Hematopoietic multipotent progenitor cell treated with erythropoietin and hydrocortisone succinate and interleukin-3 and kit ligand, for 6 days (in vitro differentiated cells): ENCODE measurements around the gene STN1.

ENCODE experiments used
- DNase-seq: peaks from one replicate; pipeline ENCODE4 v3.0.0-alpha.2; 2015

The STN1 gene

DNA sequence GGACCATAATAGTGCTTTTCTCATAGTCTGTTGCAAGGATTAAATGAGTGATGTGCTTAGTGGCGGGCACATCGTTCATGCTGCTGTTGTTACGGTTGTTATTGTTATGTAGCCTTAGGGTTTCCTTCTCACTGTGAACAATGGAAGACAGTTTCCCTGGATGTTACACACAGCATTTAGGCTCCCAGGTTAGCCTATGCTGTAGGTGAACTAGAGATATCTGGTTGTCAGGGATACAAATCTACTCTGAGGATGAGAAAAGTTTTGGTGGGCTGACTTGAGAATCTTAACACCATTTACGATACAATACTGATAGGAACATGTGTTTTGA is 77.3 kb downstream of the STN1 start:
- no peak for DNase-seq

DNA sequence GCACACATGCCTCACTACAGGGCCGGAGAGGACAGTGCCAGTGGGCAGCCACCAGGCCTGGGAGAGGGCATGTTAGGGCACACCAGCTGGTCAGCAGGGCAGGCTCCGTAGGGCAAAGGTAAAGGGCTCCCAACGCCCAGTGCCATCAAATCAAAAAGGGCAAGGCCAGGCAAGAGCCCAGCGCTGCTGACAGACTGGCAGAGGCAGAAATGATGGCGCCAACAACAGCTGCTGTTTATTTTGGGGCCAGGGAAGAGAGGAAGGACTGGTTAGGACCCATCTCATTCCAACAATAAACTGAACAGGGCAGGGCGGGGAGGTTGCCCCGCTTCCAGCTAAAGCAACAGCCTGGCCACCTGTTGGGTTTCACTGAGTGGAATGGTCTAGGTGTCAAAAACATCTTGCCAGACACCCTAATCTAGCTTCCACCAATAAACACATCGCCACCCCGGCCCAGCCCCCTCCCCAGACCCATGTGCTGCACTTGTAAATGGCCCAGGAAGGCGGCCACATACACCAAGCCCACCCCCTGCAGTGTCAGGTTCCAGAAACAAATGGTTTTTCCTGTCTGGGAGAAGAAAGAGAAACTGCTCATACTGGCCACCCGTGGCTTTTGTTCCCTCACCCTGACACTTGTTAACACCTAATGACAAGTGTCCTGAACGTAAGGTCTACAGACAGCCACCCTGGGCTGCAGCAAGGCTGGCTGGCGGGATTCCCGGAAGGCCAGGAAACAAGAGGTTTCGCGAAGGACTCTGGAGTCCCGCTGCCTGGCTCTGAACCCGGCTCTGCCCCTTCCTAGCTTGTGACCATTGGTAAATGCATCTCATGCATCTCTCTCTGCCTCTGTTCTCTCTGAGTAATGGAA is 77.9 kb downstream of the STN1 start:
- no peak for DNase-seq

DNA sequence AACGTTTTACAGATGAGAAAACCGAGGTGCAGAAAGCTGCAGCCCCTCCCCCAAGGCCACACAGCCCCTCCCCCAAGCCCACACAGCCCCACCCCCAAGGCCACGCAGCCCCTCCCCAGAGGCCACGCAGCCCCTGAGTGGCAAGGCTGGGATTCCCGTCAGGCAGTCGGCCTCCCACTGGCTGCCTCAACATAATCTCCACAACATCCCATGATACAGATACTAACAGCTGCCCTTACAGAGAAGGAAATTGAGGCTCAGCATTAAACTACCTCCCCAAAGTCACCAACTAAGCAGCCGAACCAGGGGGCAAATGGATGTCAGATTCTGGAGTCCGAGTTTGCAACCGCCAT is 78.5 kb downstream of the STN1 start:
- no peak for DNase-seq

DNA sequence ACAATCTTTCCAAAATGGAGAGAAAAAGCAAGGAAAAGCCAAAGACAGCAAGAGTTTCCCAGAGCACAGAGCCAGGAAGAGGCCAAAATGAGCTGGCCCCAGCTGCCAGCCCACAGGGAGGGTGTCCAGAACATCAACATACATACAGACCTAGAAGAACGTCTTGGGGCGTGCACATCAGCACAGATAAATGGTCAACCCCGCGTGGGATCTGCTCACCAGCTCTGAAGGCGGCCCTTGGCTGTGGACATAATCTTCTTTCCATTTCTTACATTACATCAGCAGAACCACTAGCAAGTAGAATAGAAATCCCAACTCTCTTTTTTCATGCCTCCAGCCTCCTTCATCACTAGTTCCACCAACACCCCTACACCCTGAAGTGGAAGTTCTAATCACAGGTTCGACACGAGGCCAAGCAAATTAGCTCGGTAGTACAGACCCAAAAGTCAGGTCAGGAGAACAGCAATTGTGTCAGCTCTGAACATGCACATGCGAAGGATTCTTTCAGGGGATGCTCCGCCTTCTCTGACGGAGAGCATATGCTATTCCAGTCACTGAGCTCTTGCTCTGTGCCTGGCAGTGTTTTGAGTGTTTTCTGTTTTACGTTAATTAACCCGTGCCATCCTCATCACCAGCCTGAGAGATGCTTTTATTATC is 79.0 kb downstream of the STN1 start:
- DNase-seq, result no peak

- DNase-seq, result no peak
Observed at GRCh38 chr10:103838070-103838395, 80.0 kb downstream of the STN1 start.

DNA sequence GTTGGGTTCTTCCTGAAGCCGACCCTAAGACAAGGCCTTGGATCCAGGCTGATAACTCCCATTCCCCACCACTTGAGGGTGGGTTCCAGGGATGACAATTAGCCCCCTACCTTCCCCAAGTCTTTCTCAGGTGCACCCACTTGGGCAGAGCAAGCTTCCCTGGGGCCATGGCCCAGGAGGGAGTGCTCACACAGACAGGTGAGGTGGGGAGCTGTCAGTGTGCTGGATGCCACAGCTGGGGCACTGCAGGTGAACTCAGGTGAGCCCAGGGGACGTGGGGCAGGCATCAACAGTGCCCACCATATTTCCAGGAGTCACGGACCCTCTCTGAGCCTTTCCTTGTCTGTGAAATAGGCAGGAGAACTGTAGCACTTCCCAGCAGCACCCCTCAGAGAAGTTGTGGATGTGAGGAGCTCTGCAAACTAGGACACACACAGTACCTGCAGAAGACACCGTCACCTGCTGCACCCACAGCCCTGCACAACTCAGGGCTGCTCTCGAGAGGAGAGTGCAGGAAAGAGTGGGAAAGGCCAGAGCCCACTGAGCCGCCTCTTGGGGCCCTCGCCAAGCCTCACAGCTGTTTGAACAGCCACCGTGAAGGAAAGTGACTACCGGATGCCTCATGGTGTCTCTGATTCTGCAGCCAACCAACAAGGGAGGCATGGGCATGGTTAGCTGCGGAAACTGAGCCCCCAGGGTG is 80.5 kb downstream of the STN1 start:
- no peak for DNase-seq

GRCh38 chr10:103836861-103837260 is 81.1 kb downstream of the STN1 start:
- no peak for DNase-seq

GRCh38 chr10:103836273-103836672 is 81.7 kb downstream of the STN1 start:
- no peak for DNase-seq

DNA sequence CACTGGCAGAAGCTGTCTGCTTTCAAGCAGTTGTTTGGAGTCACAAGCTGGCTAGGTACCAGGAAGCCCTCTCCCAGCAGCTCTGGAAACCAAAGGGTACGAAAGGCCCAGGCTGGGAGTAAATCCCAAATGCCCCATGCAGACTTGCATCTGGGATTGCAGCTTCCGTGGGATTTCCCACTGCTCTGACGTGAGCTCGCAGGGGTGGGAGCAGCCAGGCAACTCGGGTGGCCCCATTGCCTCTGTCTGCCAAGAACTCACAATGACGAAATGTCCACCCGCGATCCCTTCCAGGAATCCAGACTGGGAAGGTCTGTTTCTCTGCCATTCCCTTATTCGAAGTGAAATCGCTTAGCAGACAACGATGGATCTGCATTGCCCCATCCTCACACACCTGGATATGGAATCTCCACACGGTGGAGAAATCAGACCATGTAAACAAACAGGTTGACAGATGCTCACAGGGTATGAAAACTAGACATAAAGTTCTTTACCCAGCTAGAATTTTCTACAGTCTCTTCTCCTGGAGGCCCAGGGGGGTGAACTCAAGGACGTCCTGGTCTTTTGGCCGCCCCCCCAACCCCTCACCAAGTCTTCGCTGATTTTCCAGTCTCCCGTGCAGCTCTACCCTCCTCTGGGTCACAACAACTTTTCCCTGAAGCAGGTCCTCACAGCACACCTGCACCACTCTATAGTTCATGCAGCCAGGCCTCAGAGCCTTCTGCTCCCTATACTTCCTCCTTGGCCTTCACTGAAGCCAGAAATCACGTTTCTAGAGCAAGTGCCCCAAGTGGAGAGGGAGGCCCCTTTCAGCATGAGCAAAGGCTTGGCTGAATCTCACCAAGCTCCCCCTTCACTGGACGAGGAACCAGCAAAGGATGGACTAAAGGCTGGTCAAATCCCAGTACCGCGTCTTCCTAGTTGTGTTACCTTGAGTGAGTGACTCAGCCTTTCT is 82.6 kb downstream of the STN1 start:
- DNase-seq, result no peak

DNA sequence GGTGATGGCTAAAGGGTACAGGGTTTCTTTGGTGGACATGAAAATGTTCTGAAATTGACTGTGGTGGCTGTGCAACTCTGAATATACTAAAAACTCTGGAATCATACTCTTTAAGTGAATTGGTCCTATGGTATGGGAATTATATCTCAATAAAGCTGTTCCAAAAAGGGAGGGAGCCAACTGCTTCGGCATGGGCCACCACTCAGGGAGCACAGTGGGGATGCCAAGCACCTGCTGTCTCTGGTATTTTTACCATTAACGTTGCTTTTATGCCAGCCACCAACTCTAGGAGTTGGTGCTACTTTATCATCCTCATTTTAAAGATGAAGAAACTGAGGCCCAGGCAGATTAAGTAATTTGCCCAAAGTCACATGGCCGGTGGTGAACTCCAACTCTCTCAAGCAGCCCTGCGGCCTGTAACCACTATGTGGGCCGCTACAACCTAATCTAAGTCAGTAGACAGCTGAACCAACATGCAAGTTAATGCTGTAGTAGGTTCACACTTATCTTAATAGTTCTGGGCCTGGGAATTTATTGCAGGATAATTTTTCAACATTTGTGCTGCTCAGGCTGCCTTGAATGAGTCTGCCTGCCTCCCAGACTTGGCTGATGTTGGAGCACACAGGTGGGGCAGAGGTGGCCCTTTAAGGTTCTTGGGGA is 83.4 kb downstream of the STN1 start:
- DNase-seq, result no peak

DNA sequence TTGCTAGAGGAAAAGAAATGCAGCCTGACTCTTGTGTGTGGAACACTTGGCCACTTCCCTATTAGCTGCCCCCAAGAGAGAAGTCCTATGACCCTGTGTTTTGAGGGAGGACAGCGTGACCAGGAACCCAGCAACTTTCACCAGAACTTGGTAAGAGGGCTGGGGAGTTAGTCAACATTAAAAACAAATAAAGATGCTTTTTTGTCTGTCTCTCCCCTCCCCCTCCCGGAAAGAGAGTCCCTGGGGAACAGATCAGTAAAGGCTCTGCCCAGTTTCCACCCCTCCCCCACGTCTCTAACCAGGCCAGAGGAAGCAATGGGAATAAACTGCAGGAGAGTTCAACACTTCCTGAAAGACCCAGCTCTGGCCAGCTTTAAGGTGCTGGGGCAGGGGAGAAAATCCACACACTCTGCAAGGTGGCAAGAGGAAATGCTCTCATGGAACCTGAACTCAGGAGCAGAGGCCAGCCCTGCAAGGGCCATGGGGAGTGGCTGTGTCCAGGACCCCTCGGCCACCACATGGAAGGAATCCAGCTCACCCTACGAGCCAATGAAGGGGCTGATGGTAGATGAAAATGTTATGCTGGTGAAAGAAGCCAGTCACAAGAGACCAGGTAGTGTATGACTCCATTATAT is 84.1 kb downstream of the STN1 start:
- DNase-seq, result no peak

GRCh38 chr10:103832806-103833205 is 85.2 kb downstream of the STN1 start:
- DNase-seq, result no peak
